Neuron (in vitro differentiated cells): ENCODE results near the gene LRPAP1.
"Not testable (repeated sequence)": the region's sequence is repeated elsewhere in the genome, so short reads cannot be mapped to it uniquely, and the experiment has no call there.

ENCODE experiments used
- H2AFZ ChIP-seq: one replicate; pipeline ENCODE4 v1.6.1; 2013; ENCODE audit warnings: low read depth, mild to moderate bottlenecking, inconsistent platforms, low read length, moderate library complexity
- H3K27me3 ChIP-seq: one replicate; pipeline ENCODE4 v1.6.1; 2013; ENCODE audit warnings: low read length; ENCODE audit not compliant: insufficient read depth
- H3K36me3 ChIP-seq: one replicate; pipeline ENCODE4 v1.6.1; 2013; ENCODE audit warnings: low read length; ENCODE audit not compliant: insufficient read depth
- H3K4me1 ChIP-seq: one replicate; pipeline ENCODE4 v1.6.1; 2013; ENCODE audit warnings: low read length; ENCODE audit not compliant: insufficient read depth
- H3K4me3 ChIP-seq: 2 replicates; pipeline ENCODE4 v1.5.1; 2013; ENCODE audit warnings: mild to moderate bottlenecking, low read length, moderate library complexity
- H3K9me3 ChIP-seq: one replicate; pipeline ENCODE4 v1.6.1; 2013; ENCODE audit warnings: low read length

Gene LRPAP1

GRCh38 chr4:3516836-3517730, 15.1 kb downstream of the LRPAP1 start:
- no peaks in the 10 kb centered on the region for H3K27me3 ChIP-seq
- H3K36me3 ChIP-seq: peaks cover 94% of the 10 kb centered on the region
- H3K4me3 ChIP-seq: no peak overlapping the region
- H3K4me1 ChIP-seq: no peaks in the 10 kb centered on the region
- no peak overlapping the region for H2AFZ ChIP-seq
- peaks cover 2% of the 10 kb centered on the region for H3K9me3 ChIP-seq

GRCh38 chr4:3516061-3516835, 16.0 kb downstream of the LRPAP1 start:
- H3K36me3 ChIP-seq: peaks cover 92% of the 10 kb centered on the region
- H3K9me3 ChIP-seq: peaks cover 5% of the 10 kb centered on the region
- no peak overlapping the region for H3K4me3 ChIP-seq
- H3K27me3 ChIP-seq: no peaks in the 10 kb centered on the region
- H2AFZ ChIP-seq: no peak overlapping the region
- H3K4me1 ChIP-seq: no peaks in the 10 kb centered on the region

GRCh38 chr4:3515646-3516045, 16.6 kb downstream of the LRPAP1 start:
- Histone ChIP-seq H3K4me3 (no peak overlapping the region), H2AFZ (no peak overlapping the region), H3K4me1 (no peaks in the 10 kb centered on the region), H3K9me3 (peaks cover 5% of the 10 kb centered on the region), H3K27me3 (no peaks in the 10 kb centered on the region), H3K36me3 (peaks cover 93% of the 10 kb centered on the region)

GRCh38 chr4:3514806-3515501, 17.3 kb downstream of the LRPAP1 start:
- Histone ChIP-seq H3K4me3 (no peak overlapping the region), H3K4me1 (no peaks in the 10 kb centered on the region), H3K9me3 (peaks cover 5% of the 10 kb centered on the region), H3K27me3 (no peaks in the 10 kb centered on the region), H2AFZ (no peak overlapping the region), H3K36me3 (peaks cover 89% of the 10 kb centered on the region)

- Histone ChIP-seq H3K27me3 (no peaks in the 10 kb centered on the region), H3K4me1 (no peaks in the 10 kb centered on the region), H2AFZ (no peak overlapping the region), H3K4me3 (no peak overlapping the region), H3K9me3 (peaks cover 5% of the 10 kb centered on the region), H3K36me3 (peaks cover 90% of the 10 kb centered on the region)
These were observed 17.9 kb downstream of the LRPAP1 start for GRCh38 chr4:3514221-3514780.

GRCh38 chr4:3513807-3514206, 18.4 kb downstream of the LRPAP1 start:
- no peak overlapping the region for H3K4me3 ChIP-seq
- peaks cover 88% of the 10 kb centered on the region for H3K36me3 ChIP-seq
- no peaks in the 10 kb centered on the region for H3K27me3 ChIP-seq
- H3K4me1 ChIP-seq: no peaks in the 10 kb centered on the region
- peaks cover 5% of the 10 kb centered on the region for H3K9me3 ChIP-seq
- no peak overlapping the region for H2AFZ ChIP-seq

GRCh38 chr4:3512719-3513118, 19.5 kb downstream of the LRPAP1 start:
- peaks cover 5% of the 10 kb centered on the region for H3K9me3 ChIP-seq
- H3K4me1 ChIP-seq: no peaks in the 10 kb centered on the region
- no peaks in the 10 kb centered on the region for H3K27me3 ChIP-seq
- H3K4me3 ChIP-seq: no peak overlapping the region
- H2AFZ ChIP-seq: no peak overlapping the region
- peaks cover 88% of the 10 kb centered on the region for H3K36me3 ChIP-seq

- Histone ChIP-seq H3K4me3 (no peak overlapping the region), H3K36me3 (peaks cover 85% of the 10 kb centered on the region), H2AFZ (no peak overlapping the region), H3K4me1 (no peaks in the 10 kb centered on the region), H3K9me3 (peaks cover 5% of the 10 kb centered on the region), H3K27me3 (no peaks in the 10 kb centered on the region)
These were observed 19.9 kb downstream of the LRPAP1 start for GRCh38 chr4:3512279-3512678.

- H3K4me1 ChIP-seq, H3K4me3 ChIP-seq, H2AFZ ChIP-seq, H3K9me3 ChIP-seq, H3K27me3 ChIP-seq: not testable (repeated sequence)
- H3K36me3 ChIP-seq: peaks cover 85% of the 10 kb centered on the region
These were observed 20.6 kb downstream of the LRPAP1 start for GRCh38 chr4:3511601-3512000.

- peaks cover 82% of the 10 kb centered on the region for H3K36me3 ChIP-seq
- peaks cover 5% of the 10 kb centered on the region for H3K9me3 ChIP-seq
- H3K4me3 ChIP-seq: no peak overlapping the region
- no peaks in the 10 kb centered on the region for H3K4me1 ChIP-seq
- H3K27me3 ChIP-seq: no peaks in the 10 kb centered on the region
- H2AFZ ChIP-seq: no peak overlapping the region
These were observed 21.0 kb downstream of the LRPAP1 start for GRCh38 chr4:3511187-3511586.

- Histone ChIP-seq H3K4me3 (no peak overlapping the region), H2AFZ (no peak overlapping the region), H3K9me3 (peaks cover 5% of the 10 kb centered on the region), H3K4me1 (no peaks in the 10 kb centered on the region), H3K36me3 (peaks cover 79% of the 10 kb centered on the region), H3K27me3 (no peaks in the 10 kb centered on the region)
These were observed 21.7 kb downstream of the LRPAP1 start for GRCh38 chr4:3510481-3510880.

GRCh38 chr4:3508542-3508941, 23.7 kb downstream of the LRPAP1 start:
- Histone ChIP-seq H2AFZ (no peak overlapping the region), H3K4me3 (no peak overlapping the region), H3K9me3 (peaks cover 5% of the 10 kb centered on the region), H3K4me1 (no peaks in the 10 kb centered on the region), H3K36me3 (peaks cover 73% of the 10 kb centered on the region), H3K27me3 (no peaks in the 10 kb centered on the region)

- Histone ChIP-seq H2AFZ (no peak overlapping the region), H3K27me3 (no peaks in the 10 kb centered on the region), H3K4me3 (no peak overlapping the region), H3K36me3 (peaks cover 68% of the 10 kb centered on the region), H3K4me1 (no peaks in the 10 kb centered on the region), H3K9me3 (no peaks in the 10 kb centered on the region)
These were observed 27.0 kb downstream of the LRPAP1 start for GRCh38 chr4:3505231-3505630.
